BLaER1 treated with 17β-estradiol and CSF1 and Interleukin-3, amounts not matched to agents 10 nM and 100 nM (cell line): ENCODE measurements around the gene HTR3B.
A peak's percentile ranks its signal among the peaks of the same experiment; 100 is the strongest.
"Not testable (repeated sequence)": the region's sequence is repeated elsewhere in the genome, so short reads cannot be mapped to it uniquely, and the experiment has no call there.

Experiments used
- H3K27ac ChIP-seq, 11 experiments: shearing (Covaris generic); formaldehyde crosslinking; 2 replicates each; pipeline ENCODE4 v1.8.1; 2022
- H3K27me3 ChIP-seq, 11 experiments: shearing (Covaris generic); formaldehyde crosslinking; 2 replicates each; pipeline ENCODE4 v1.8.1; 2022
- H3K36me3 ChIP-seq, 11 experiments: shearing (Covaris generic); formaldehyde crosslinking; 2 replicates each; pipeline ENCODE4 v1.8.1; 2022
- H3K4me1 ChIP-seq, 10 experiments: shearing (Covaris generic); formaldehyde crosslinking; 2 replicates each; pipeline ENCODE4 v1.8.1; 2022
- H3K4me2 ChIP-seq, 11 experiments: shearing (Covaris generic); formaldehyde crosslinking; 2 replicates each; pipeline ENCODE4 v1.8.1; 2022
- H3K4me3 ChIP-seq, 10 experiments: shearing (Covaris generic); formaldehyde crosslinking; 2 replicates each; pipeline ENCODE4 v1.8.1; 2022
- H3K9ac ChIP-seq, 11 experiments: shearing (Covaris generic); formaldehyde crosslinking; 2 replicates each; pipeline ENCODE4 v1.8.1; 2022
- H3K9me3 ChIP-seq, 11 experiments: shearing (Covaris generic); formaldehyde crosslinking; replicated peaks in 1 of 11; 2 replicates each; pipeline ENCODE4 v1.8.1; 2022
- H4K20me1 ChIP-seq, 11 experiments: shearing (Covaris generic); formaldehyde crosslinking; 2 replicates each; pipeline ENCODE4 v1.8.1; 2022
- Cebpa-rat ChIP-seq, 11 experiments: shearing (Covaris generic); IDR thresholded peaks; 2 replicates each; pipeline ENCODE4 v1.8.1; 2022

Gene HTR3B

DNA sequence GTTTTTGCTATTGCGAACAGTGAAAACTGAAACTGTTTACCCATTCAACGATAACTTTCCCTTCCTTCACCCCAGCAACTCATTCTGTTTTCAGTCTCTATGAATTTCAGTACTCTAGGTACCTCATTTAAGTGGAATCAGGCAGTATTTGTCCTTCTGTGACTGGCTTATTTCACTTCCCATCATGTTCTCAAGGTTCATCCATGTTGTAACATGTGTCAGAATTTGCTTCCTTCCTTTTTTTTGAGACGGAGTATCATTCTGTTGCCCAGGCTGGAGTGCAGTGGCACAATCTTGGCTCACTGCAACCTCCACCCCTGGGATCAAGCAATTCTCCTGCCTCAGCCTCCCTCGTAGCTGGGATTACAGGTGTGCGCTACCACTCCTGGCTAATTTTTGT is 23.7 kb downstream of the HTR3B start:
- H4K20me1 ChIP-seq = no peaks in the 10 kb centered on the region
- no peak overlapping the region for H3K9ac ChIP-seq
- H3K4me1 ChIP-seq = peaks cover 0 to 8% (median 0%) of the 10 kb centered on the region in 10 experiments; a peak in 5 of 20 replicates
- H3K36me3 ChIP-seq = no peaks in the 10 kb centered on the region
- no peak overlapping the region for H3K4me3 ChIP-seq
- no peak for TF ChIP-seq Cebpa-rat (IDR thresholded peaks at IDR 0.05)
- H3K27ac ChIP-seq = no peak overlapping the region
- peak overlapping the region in 3 of 11 experiments; percentile 25 to 35 (median 26); a peak in 2 of 22 replicates for H3K4me2 ChIP-seq
- H3K9me3 ChIP-seq = no peaks in the 10 kb centered on the region
- no peaks in the 10 kb centered on the region for H3K27me3 ChIP-seq

DNA sequence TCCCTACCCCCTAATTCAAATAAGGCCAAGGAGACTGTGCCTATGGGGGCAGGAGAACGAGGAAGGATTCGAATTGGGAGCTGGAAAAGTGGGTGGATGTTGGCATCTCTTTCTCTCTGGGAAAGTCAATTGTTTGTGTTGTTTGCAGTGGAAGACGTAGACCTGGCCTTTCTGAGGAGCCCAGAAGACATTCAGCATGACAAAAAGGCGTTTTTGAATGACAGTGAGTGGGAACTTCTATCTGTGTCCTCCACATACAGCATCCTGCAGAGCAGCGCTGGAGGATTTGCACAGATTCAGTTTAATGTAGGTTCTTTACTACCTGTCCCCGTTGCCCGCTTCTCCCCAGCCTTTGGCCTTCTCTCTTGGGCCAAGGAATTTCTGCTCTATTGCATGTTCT is 28.2 kb downstream of the HTR3B start:
- TF ChIP-seq Cebpa-rat (IDR thresholded peaks at IDR 0.05) = no peak
- no peaks in the 10 kb centered on the region for H4K20me1 ChIP-seq
- H3K4me3 ChIP-seq = no peak overlapping the region
- H3K36me3 ChIP-seq = no peaks in the 10 kb centered on the region
- H3K9me3 ChIP-seq = no peaks in the 10 kb centered on the region
- H3K9ac ChIP-seq = no peak overlapping the region
- no peak overlapping the region for H3K4me2 ChIP-seq
- no peaks in the 10 kb centered on the region for H3K27me3 ChIP-seq
- peaks cover 0 to 8% (median 0%) of the 10 kb centered on the region in 10 experiments; a peak in 5 of 20 replicates for H3K4me1 ChIP-seq
- no peak overlapping the region for H3K27ac ChIP-seq

DNA sequence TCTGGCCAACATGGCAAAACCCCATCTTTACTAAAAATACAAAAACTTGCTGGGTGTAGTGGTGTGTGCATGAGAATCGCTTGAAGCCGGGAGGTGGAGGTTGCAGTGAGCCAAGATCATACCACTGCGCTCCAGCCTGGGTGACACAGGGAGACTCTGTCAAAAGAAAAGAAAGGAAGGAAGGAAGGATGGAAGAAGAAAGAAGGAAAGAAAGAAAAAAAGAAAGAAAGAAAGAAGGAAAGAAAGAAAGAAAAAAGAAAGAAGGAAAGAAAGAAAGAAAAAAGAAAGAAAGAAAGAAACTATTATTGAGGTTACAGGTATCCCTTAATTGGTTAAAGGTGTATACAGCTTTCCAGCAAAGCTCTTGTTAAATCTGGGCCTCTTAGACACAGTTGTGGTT is 29.6 kb downstream of the HTR3B start:
- H3K4me3 ChIP-seq, H3K4me1 ChIP-seq, H3K36me3 ChIP-seq, H3K27me3 ChIP-seq, H4K20me1 ChIP-seq, H3K9me3 ChIP-seq, H3K4me2 ChIP-seq, H3K9ac ChIP-seq, H3K27ac ChIP-seq: not testable (repeated sequence)

DNA sequence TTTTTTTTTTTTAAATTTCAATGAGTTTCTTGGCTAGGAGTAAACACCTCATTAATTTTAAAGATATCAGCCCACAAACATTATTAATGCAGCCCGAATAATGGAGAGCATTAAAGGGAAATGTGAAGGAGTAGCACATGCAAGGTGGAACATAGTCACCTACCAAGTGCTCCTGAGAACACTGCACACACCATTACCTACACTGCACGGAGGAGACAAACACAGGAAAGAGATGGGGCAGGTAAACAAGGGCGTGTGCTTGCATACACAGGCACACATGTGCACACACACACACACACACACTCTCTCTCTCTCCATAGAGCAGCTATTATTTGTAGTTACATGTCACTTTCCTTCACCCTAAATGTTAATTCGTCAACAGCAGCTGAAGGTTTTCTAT is 30.2 kb downstream of the HTR3B start:
- Histone ChIP-seq H3K27ac (no peak overlapping the region), H4K20me1 (no peaks in the 10 kb centered on the region), H3K4me2 (no peak overlapping the region), H3K27me3 (no peaks in the 10 kb centered on the region), H3K4me3 (no peak overlapping the region), H3K9me3 (no peaks in the 10 kb centered on the region), H3K36me3 (no peaks in the 10 kb centered on the region), H3K4me1 (no peaks in the 10 kb centered on the region), H3K9ac (no peak overlapping the region)
- no peak for TF ChIP-seq Cebpa-rat (IDR thresholded peaks at IDR 0.05)

DNA sequence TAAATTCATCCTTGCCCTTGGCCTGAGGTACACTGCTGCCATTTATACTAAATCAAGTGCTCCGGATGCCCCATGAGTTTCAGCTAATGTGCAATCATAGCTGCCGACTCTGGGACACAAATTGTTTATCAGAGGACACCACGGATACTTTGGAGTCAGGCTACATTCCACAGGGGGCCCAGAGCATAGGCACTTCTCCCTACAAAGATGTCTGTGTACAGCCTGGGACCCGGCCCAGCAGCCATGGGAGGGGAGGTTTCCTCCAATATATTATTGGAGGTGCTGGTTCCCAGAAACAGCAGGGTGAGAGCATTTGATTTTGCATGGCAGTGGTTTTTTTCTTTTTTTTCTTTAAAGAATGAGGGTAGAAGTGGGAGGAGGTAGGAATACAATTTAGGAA is 31.3 kb downstream of the HTR3B start:
- TF ChIP-seq Cebpa-rat (IDR thresholded peaks at IDR 0.05) = no peak
- no peaks in the 10 kb centered on the region for H3K36me3 ChIP-seq
- no peaks in the 10 kb centered on the region for H3K9me3 ChIP-seq
- no peak overlapping the region for H3K4me3 ChIP-seq
- H3K4me1 ChIP-seq = no peaks in the 10 kb centered on the region
- H4K20me1 ChIP-seq = no peaks in the 10 kb centered on the region
- no peak overlapping the region for H3K4me2 ChIP-seq
- no peak overlapping the region for H3K27ac ChIP-seq
- H3K27me3 ChIP-seq = no peaks in the 10 kb centered on the region
- no peak overlapping the region for H3K9ac ChIP-seq

DNA sequence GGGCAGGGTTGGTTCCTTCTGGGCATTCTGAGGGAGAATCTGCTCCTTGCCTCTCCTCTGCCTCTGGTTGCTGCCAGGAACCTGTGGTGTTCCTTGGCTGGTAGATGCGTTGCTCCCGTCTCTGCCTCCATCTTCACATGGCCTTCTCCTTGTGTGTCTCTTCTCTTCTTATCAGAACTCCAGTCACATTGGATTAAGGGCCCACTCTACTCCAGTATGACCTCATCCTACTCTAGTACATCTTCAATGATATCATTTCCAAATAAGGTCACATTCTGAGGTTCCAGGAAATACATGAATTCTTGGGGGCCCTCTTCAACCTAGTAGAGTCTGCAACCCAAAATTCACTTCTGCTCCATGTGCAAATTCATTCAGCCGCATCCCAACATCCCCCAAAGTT is 33.3 kb downstream of the HTR3B start:
- H3K9me3 ChIP-seq = no peaks in the 10 kb centered on the region
- no peak overlapping the region for H3K9ac ChIP-seq
- no peaks in the 10 kb centered on the region for H3K27me3 ChIP-seq
- no peak overlapping the region for H3K4me3 ChIP-seq
- no peak overlapping the region for H3K4me2 ChIP-seq
- H3K4me1 ChIP-seq = peaks cover 0 to 5% (median 0%) of the 10 kb centered on the region in 10 experiments; a peak in 4 of 20 replicates
- TF ChIP-seq Cebpa-rat (IDR thresholded peaks at IDR 0.05) = no peak
- no peak overlapping the region for H3K27ac ChIP-seq
- no peaks in the 10 kb centered on the region for H4K20me1 ChIP-seq
- no peaks in the 10 kb centered on the region for H3K36me3 ChIP-seq

DNA sequence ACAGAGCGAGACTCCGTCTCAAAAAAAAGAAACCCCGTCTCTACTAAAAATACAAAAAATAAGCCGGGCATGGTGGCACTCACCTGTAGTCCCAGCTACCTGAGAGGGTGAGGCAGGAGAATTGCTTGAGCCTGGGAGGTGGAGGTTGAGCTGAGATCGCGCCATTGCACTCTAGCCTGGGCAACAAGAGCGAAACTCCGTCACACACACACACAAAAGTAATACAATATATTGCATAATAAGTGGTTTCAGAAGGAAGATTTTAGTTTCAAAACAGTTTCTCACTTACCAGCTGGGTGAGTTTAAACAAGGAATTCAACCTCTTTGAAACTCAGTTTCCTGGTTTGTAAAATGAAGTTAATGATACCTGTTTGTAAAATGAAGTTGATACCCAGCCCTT is 37.7 kb downstream of the HTR3B start:
- H3K27ac ChIP-seq = no peak overlapping the region
- H3K4me2 ChIP-seq = no peak overlapping the region
- no peak for TF ChIP-seq Cebpa-rat (IDR thresholded peaks at IDR 0.05)
- H3K27me3 ChIP-seq = no peaks in the 10 kb centered on the region
- H4K20me1 ChIP-seq = no peaks in the 10 kb centered on the region
- no peaks in the 10 kb centered on the region for H3K9me3 ChIP-seq
- no peak overlapping the region for H3K4me3 ChIP-seq
- H3K4me1 ChIP-seq = peaks cover 0 to 5% (median 0%) of the 10 kb centered on the region in 10 experiments; a peak in 4 of 20 replicates
- H3K9ac ChIP-seq = no peak overlapping the region
- no peaks in the 10 kb centered on the region for H3K36me3 ChIP-seq

DNA sequence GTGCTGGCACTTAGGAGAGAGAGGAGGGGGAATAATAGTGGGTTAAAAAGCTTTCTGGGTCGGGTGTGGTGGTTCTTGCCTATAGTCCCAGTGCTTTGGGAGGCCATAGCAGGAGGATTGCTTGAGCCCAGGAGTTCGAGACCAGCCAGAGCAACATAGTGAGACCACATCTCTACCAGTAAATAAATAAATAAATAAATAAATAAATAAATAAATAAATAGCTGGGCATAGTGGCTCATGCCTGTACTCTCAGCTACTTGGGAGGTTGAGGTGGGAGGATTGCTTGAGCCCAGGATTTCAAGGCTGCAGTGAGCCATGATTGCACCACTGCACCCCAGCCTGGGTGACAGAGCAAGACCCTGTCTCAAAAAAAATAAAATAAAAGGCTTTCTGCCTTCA is 41.6 kb downstream of the HTR3B start:
- H4K20me1 ChIP-seq, H3K4me2 ChIP-seq, H3K4me3 ChIP-seq, H3K27ac ChIP-seq, H3K36me3 ChIP-seq, H3K9me3 ChIP-seq, H3K27me3 ChIP-seq, H3K9ac ChIP-seq: not testable (repeated sequence)
- peaks cover 5 to 14% (median 8%) of the 10 kb centered on the region in 10 experiments; a peak in 18 of 20 replicates for H3K4me1 ChIP-seq

DNA sequence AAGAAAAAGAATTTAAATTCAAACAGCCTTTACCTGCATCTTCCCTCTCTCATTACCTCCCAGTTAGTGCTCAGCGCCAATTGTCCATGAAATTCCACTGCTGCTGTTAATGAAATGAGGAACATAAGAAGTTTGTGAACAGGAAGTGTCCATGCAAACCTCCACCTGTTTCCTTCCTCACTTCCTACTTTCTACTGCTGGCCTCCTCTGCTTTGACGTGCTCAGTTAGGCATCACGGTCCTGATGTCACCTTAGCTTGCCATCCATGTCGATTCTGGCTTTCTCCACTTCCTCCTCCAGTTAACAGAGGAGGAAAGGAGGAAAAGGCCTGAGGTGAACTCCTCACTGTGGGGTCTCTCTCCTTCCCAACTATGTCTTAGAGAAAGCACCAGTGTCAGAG is 43.4 kb downstream of the HTR3B start:
- Histone ChIP-seq H3K27me3 (no peaks in the 10 kb centered on the region), H4K20me1 (no peaks in the 10 kb centered on the region), H3K4me3 (no peak overlapping the region), H3K4me1 (peaks cover 7 to 12% (median 8%) of the 10 kb centered on the region in 10 experiments; a peak in 18 of 20 replicates), H3K4me2 (peak overlapping the region in 10 of 11 experiments; percentile 12 to 47 (median 30); a peak in 12 of 22 replicates), H3K9me3 (no peaks in the 10 kb centered on the region), H3K27ac (no peak overlapping the region), H3K9ac (no peak overlapping the region), H3K36me3 (no peaks in the 10 kb centered on the region)
- TF ChIP-seq Cebpa-rat (IDR thresholded peaks at IDR 0.05) = no peak

DNA sequence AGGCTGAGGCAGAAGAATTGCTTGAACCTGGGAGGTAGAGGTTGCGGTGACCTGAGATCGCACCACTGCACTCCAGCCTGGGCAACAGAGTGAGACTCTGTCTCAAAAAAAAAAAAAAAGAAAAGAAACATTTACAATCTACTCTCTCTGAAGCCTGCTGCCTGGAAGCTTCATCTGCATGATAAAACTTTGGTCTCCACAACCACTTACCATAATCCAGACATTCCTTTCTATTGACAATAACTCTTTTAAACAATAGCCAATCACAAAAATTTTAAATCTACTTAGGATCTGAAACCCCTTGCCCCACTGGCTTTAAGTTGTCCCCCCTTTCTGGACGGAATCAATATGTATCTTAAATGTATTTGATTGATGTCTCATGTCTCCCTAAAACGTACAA is 45.3 kb downstream of the HTR3B start:
- no peak overlapping the region for H3K4me2 ChIP-seq
- H3K27ac ChIP-seq = no peak overlapping the region
- H3K27me3 ChIP-seq = no peaks in the 10 kb centered on the region

More for the DNA sequence above, 45.3 kb downstream of the HTR3B start:
- Histone ChIP-seq H3K4me3 (no peak overlapping the region), H3K36me3 (no peaks in the 10 kb centered on the region), H3K4me1 (peaks cover 7 to 12% (median 8%) of the 10 kb centered on the region in 10 experiments; a peak in 18 of 20 replicates), H4K20me1 (no peaks in the 10 kb centered on the region), H3K9me3 (no peaks in the 10 kb centered on the region), H3K9ac (no peak overlapping the region)
- no peak for TF ChIP-seq Cebpa-rat (IDR thresholded peaks at IDR 0.05)
